ENCODE measurements around the gene BASP1.

BASP1 gene, protein sequence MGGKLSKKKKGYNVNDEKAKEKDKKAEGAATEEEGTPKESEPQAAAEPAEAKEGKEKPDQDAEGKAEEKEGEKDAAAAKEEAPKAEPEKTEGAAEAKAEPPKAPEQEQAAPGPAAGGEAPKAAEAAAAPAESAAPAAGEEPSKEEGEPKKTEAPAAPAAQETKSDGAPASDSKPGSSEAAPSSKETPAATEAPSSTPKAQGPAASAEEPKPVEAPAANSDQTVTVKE

GRCh38 chr5:17217493-17218352 lies at the start of gene BASP1:
Gene BASP1, plus strand, starts transcription at chr5:17217631. Its CDS starts 57,586 bp downstream, at chr5:17275217.
- DNase-seq = no peak

GRCh38 chr5:17169507-17169906 lies 47.9 kb upstream of the BASP1 start:
- DNase-seq = no peak

DNA sequence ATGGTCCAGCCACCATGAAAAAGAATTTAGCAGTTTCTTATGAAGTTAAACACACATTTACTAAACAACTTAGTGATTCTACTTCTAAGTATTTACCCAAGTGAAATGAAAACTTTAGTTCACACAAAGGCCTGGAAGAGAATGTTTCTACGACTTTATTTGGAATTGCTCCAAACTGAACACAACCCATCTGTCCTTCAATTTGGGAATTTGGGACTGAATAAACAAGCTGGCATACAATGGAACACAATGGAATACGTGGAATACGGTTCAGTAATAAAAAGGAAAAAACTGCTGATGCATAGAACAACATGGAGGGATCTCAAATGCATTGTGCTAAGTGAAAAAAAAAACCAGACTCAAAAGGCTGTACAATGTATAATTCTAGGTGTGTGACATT lies 44.6 kb upstream of the BASP1 start:
- no peak for DNase-seq

DNA sequence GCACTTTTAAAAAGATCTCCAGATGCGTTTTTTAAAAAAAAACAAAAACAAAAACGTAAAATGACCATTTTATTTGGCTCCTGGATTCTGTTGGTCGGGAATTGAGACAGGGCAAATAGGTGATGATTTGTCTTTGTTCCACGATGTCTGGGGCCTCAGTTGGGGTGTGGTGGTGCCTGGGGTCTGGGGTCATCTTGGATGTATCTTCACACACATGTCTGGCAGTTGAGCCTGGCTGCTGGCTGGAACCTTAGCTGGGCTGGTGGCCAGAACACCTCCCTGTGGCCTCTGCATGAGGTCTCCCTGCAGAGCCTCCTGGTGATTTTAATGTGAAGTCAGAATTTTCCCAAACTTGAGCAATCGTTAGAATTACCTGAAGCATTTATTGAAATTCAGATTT lies 42.5 kb upstream of the BASP1 start:
- DNase-seq = no peak

DNA sequence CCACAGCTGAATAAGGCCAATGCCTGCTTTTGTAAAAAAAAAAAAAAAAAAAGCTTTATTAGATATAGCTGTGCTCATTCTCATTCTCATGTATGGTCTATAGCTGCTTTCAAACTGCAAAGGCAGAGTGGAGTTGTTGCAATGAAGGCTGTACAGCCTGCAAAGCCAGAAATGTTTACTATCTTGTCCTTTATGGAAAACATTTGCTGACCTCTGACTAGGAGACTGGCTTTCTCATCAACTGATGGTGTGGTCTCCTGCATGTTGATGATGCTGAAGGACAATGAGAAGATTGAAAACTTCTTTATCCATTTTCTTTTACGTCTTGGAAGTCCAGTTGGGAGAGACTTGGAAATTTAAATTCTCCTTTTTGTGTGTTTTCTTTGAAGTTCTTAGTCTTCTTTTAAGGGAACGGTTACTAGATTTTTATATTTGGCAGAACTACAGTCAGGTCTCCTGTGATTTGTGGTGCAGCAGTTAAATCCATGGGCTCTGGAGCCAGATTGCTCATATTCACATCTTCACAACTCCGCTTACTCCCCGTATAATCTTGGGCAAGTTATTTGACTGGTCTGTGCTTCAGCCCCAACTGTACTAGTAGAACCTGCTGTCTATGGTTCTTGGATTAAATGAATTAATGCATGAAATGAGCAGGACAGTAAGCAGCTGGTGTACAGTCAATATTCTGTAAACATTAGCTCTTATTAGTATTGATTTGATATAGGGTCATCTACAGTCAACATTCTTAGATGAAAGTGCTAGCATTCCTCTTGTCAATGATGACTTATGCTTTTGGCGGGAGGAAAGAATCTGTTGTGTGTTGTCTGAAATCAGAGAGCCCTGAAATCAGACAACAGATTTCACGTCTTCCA lies 39.7 kb upstream of the BASP1 start:
- DNase-seq = no peak

GRCh38 chr5:17178373-17178675 lies 39.1 kb upstream of the BASP1 start:
- DNase-seq = no peak

GRCh38 chr5:17180330-17180843 lies 37.0 kb upstream of the BASP1 start:
- no peak for DNase-seq

GRCh38 chr5:17180864-17181723 lies 36.3 kb upstream of the BASP1 start:
- no peak for DNase-seq

DNA sequence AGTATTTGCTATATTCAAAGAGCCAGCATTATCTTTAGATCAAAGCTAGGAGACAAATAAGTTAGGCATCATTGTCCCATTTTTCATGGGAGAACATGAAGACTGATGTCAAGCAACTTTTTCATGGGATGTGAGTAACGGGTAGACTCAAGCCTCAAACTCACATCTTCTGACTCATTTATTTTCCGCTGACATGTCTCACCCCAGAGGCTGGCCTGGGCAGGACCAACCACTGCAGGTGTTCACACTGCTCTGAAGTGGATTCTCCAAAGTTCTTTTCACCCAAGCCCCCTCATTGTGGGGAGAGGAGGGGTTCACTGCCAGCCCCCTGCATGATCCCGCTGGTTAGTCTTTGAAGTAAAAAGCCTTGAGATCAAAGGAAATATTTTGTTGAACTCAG lies 34.9 kb upstream of the BASP1 start:
- DNase-seq = no peak

DNA sequence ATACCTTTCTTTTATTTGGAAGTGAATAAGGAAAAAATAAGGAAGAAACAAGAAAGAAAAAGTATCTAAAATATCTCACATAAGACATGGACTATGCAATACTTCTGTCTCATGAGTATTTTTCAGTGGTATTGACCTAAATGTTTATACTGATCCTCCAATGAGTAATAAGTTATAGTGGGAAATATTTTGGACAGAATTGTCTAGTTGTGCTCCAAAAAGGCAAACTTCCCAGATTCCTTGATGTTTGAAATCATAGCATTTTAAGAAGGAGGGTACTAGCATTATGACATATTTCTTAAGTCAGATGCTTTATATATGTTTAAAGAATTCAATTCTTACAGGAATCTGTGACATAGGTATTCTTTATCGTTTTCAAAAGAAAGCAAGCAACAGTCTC lies 34.5 kb upstream of the BASP1 start:
- DNase-seq = no peak

DNA sequence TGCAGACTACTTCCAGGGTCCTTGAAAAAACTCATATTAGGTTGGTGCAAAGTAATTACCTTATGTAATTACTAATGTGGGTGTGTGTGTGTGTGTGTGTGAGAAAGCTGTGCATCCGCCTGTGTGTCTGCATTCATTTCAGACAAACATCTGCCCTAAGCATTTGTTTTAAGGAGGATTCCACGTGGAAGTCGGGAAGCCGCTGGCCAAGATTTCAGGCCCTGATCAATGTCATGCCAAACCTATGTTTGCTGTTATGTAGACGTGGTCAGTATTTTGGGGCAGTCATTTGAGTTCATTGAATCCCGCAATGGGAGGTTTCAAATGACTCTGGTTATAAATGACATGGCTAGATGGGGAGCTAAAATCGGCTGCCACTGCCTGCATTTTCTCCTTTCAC lies 33.6 kb upstream of the BASP1 start:
- DNase-seq = no peak

GRCh38 chr5:17184588-17184987 lies 32.8 kb upstream of the BASP1 start:
- DNase-seq = no peak

- DNase-seq = no peak
These were observed 32.1 kb upstream of the BASP1 start for GRCh38 chr5:17185349-17185748.

DNA sequence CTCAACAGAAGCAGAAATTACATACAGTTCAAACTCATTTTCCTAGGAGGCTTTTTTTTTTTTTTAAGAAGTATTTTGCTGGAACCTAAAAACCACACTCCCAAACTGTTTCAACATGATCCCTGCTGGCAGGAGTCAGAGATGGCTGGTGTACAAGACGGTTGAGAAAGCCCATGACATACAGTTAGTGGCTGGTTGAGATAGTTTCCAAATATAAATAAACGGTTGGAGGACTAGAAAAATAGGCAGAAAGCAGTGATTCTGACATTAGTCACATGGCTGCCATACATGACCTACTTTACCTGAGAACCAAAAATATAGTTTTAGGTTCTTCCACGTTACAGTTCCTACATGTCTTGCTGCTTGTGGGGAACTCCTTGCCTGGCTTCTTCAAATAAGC lies 31.7 kb upstream of the BASP1 start:
- DNase-seq = peak; percentile 29

DNA sequence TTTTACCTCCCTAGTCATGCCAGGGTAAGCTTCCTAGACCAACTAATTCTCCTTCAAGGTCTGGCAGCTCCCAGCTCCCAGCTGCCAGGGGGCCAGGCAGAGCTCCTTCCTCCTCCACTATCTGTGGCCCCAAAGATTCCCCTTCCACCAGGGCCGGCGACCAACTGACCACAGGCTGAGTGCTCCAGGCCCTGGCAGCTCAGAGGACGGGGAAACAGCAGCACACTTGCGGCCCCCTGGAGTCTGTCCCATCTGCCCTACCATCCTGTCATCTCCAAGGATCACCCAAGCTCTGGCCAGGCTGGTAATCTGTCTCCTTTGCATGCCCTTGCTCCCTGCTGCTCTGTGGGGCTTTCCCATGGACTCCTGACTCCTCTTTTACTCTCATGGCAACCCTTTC lies 31.2 kb upstream of the BASP1 start:
- DNase-seq = no peak

DNA sequence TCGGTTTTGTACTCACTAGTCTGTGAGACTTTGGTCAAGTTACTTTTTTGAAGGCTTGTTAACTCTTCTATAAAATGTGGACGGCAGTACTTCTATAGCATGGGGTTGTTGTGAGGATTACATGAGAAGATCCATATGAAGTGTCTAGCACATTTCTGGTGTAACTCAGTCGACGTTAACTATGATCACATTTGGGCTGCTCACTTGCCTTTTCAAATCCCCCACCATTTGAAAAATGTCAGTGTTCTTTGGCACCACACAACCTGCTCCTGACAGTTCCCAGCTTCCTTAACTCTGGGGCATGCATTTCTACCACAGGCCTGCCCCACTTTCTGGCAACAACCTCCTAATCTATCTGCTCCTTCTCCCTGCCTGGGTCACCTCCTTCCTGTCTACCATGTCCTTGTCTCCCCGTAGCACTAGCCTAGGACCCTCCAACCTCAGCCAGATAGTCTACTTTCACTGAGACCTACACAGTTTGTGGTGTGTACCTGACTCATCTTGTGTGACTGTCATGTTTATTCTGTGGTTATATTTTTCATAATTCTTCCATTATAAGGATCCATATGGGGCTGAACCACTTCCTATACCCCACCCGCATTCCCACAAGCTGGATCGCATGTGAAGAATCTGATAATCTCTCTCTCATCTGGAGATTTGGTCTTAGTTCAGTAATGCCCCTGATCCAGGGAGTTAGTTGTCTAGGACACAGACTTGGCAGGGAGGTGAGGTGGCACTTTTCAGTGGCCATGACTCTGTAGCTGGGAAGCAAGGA lies 30.2 kb upstream of the BASP1 start:
- no peak for DNase-seq

- DNase-seq = no peak
These were observed 29.7 kb upstream of the BASP1 start for GRCh38 chr5:17187786-17188170.

- DNase-seq = no peak
These were observed 27.9 kb upstream of the BASP1 start for GRCh38 chr5:17189381-17190036.

- no peak for DNase-seq
These were observed 27.1 kb upstream of the BASP1 start for GRCh38 chr5:17190242-17190778.

- no peak for DNase-seq
These were observed 26.5 kb upstream of the BASP1 start for GRCh38 chr5:17190799-17191391.

Data from GOT3 (cell line).